Endodermal cell (in vitro differentiated cells): ENCODE data around the gene PTPN5. TPM values are rescaled to one million over a fixed set of nuclear protein-coding genes. Genes with fewer than 3 reads are reported as not detected.

Experiments
- DNase-seq: peaks from one replicate; pipeline ENCODE4 v3.0.0-alpha.2; 2017
- H3K27ac ChIP-seq: 2 replicates; pipeline ENCODE4 v1.5.1; 2013; ENCODE audit warnings: mild to moderate bottlenecking, low read depth, low read length, moderate library complexity
- H3K27me3 ChIP-seq: 2 replicates; pipeline ENCODE4 v1.6.1; 2013; ENCODE audit warnings: mild to moderate bottlenecking, low read length, moderate library complexity; ENCODE audit not compliant: insufficient read depth, control insufficient read depth, poor library complexity, severe bottlenecking
- H3K36me3 ChIP-seq: 2 replicates; pipeline ENCODE4 v1.7.0; 2013; ENCODE audit warnings: mild to moderate bottlenecking, low read length, moderate library complexity; ENCODE audit not compliant: control insufficient read depth, insufficient read depth
- H3K4me1 ChIP-seq: one replicate; pipeline ENCODE4 v1.7.0; 2013; ENCODE audit warnings: low read length; ENCODE audit not compliant: control insufficient read depth, insufficient read depth
- H3K4me3 ChIP-seq: 2 replicates; pipeline ENCODE4 v1.5.1; 2013; ENCODE audit warnings: mild to moderate bottlenecking, low read length, moderate library complexity
- H3K9ac ChIP-seq: 2 replicates; pipeline ENCODE4 v1.6.1; 2013; ENCODE audit warnings: mild to moderate bottlenecking, low read length, moderate library complexity; ENCODE audit not compliant: poor library complexity, severe bottlenecking; ENCODE audit errors: extremely low read depth
- H3K9me3 ChIP-seq: 2 replicates; pipeline ENCODE4 v1.6.1; 2013; ENCODE audit warnings: mild to moderate bottlenecking, low read length, moderate library complexity; ENCODE audit not compliant: control insufficient read depth
- H3K27ac Mint-ChIP-seq: 2 replicates; pipeline ENCODE4 v1.8.0; 2020; ENCODE audit warnings: mixed read lengths
- H3K27me3 Mint-ChIP-seq: 2 replicates; pipeline ENCODE4 v1.8.0; 2021; ENCODE audit warnings: mild to moderate bottlenecking, mixed read lengths; ENCODE audit not compliant: insufficient read depth
- H3K36me3 Mint-ChIP-seq: 2 replicates; pipeline ENCODE4 v1.8.0; 2020; ENCODE audit warnings: low read depth, mixed read lengths
- H3K4me1 Mint-ChIP-seq: 2 replicates; pipeline ENCODE4 v1.8.0; 2020; ENCODE audit warnings: mixed read lengths
- H3K4me3 Mint-ChIP-seq: 2 replicates; pipeline ENCODE4 v1.8.0; 2020; ENCODE audit warnings: mild to moderate bottlenecking, moderate library complexity, mixed read lengths
- H3K9me3 Mint-ChIP-seq: 2 replicates; pipeline ENCODE4 v1.8.0; 2020; ENCODE audit warnings: mild to moderate bottlenecking, mixed read lengths
- WGBS, 2 experiments: methylation state at CpG; one replicate each; pipeline versions ENCODE4 v1.1.5 to v1.1.7; 2013; ENCODE audit warnings: missing lambda C conversion rate in 2 of 2, mixed read lengths in 1 of 2; ENCODE audit not compliant: insufficient coverage in 1 of 2, insufficient read length in 1 of 2; 5-methylcytosine and 5-hydroxymethylcytosine counted together
- total RNA-seq, 2 donors: library from RNA; stranded (reverse); fragmentation: NEBNext Ultra II Directional in 1 of 2; extraction: Animal tissue kit (Norgen Biotek cat#: 25700) in 1 of 2; gene quantifications; 2 replicates in 1 of 2; 3 replicates in 1 of 2; pipeline ENCODE4 v1.2.1, GENCODE V29; 2021
- TF ChIP-seq, protein P1 (sequence below): fragments of 200-600 bp; sonication (generic); conservative IDR thresholded peaks from 2 replicates; pipeline ENCODE4 v1.5.0; 2021; ENCODE audit warnings: antibody characterized with exemption, mild to moderate bottlenecking

Gene PTPN5
- total RNA-seq, 2 donors from 2014 or later = 27.6 to 51.0 TPM

DNA sequence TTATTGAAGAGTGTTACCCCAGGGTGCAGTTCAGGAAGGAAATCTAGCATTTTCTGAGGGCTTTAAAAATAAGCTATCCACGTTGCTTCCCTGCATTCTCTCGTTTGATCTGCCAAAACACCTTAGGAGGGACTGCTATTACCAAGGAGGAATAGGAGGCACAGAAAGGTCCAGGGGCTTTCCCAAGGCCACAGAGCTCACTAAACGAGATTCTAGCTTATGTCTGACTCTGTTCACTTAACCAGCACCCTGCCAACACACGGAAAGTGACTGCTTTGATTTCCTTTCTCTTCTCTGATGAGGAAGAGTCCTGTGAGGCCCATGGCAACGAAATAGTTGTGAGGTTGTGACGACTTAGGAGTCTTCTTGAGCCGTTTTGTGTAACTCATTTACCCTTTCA, 3.4 kb upstream of the PTPN5 start:
- H3K36me3 Mint-ChIP-seq = peaks cover under 1% of the 10 kb centered on the region
- H3K9me3 ChIP-seq = no peaks in the 10 kb centered on the region
- H3K9ac ChIP-seq = no peak overlapping the region
- H3K27me3 ChIP-seq = peaks cover 41% of the 10 kb centered on the region
- H3K4me3 ChIP-seq = no peak overlapping the region
- no peaks in the 10 kb centered on the region for H3K36me3 ChIP-seq
- H3K27me3 Mint-ChIP-seq = peaks cover 68% of the 10 kb centered on the region
- no peak overlapping the region for H3K27ac Mint-ChIP-seq
- no peak overlapping the region for H3K27ac ChIP-seq
- DNase-seq = peak; percentile 26
- H3K4me3 Mint-ChIP-seq = no peak overlapping the region
- WGBS, 2 experiments = 65 to 71% methylated on average over 3 to 7 of the region's 7 CpGs
- no peaks in the 10 kb centered on the region for H3K4me1 ChIP-seq
- no peaks in the 10 kb centered on the region for H3K9me3 Mint-ChIP-seq
- H3K4me1 Mint-ChIP-seq = peaks cover 28% of the 10 kb centered on the region
- TF ChIP-seq, protein P1, sequence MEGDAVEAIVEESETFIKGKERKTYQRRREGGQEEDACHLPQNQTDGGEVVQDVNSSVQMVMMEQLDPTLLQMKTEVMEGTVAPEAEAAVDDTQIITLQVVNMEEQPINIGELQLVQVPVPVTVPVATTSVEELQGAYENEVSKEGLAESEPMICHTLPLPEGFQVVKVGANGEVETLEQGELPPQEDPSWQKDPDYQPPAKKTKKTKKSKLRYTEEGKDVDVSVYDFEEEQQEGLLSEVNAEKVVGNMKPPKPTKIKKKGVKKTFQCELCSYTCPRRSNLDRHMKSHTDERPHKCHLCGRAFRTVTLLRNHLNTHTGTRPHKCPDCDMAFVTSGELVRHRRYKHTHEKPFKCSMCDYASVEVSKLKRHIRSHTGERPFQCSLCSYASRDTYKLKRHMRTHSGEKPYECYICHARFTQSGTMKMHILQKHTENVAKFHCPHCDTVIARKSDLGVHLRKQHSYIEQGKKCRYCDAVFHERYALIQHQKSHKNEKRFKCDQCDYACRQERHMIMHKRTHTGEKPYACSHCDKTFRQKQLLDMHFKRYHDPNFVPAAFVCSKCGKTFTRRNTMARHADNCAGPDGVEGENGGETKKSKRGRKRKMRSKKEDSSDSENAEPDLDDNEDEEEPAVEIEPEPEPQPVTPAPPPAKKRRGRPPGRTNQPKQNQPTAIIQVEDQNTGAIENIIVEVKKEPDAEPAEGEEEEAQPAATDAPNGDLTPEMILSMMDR = no peak

DNA sequence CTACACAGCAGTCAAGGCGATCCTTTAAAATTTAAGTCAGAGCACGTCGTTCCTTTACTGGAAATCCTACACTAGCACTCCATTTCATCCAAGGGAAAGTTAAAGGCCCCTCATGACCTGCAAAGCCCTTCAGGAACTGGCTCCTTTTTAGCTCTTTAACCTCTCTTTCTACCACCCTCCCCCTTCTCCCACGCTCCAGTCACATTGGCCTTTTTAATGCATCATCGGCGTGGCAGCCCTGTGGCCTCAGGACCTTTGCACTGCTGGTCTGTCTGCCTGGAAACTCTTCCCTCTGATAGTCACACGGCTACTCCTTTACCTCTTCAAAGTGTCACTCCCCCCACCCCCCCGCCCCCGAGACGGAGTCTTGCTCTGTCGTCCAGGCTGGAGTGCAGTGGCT, 1.2 kb upstream of the PTPN5 start:
- TF ChIP-seq, protein P1 = no peak
- DNase-seq = peak; percentile 41
- no peaks in the 10 kb centered on the region for H3K36me3 ChIP-seq
- H3K4me1 ChIP-seq = no peaks in the 10 kb centered on the region
- H3K9me3 Mint-ChIP-seq = no peaks in the 10 kb centered on the region
- peaks cover 45% of the 10 kb centered on the region for H3K27me3 ChIP-seq
- peaks cover 34% of the 10 kb centered on the region for H3K4me1 Mint-ChIP-seq
- H3K27ac ChIP-seq = no peak overlapping the region
- no peaks in the 10 kb centered on the region for H3K9me3 ChIP-seq
- H3K27ac Mint-ChIP-seq = no peak overlapping the region
- H3K4me3 Mint-ChIP-seq = peak overlapping the region; percentile 71
- WGBS, 2 experiments = 64 to 75% methylated on average over 4 to 8 of the region's 11 CpGs
- H3K27me3 Mint-ChIP-seq = peaks cover 72% of the 10 kb centered on the region
- H3K9ac ChIP-seq = no peak overlapping the region
- H3K4me3 ChIP-seq = peak overlapping the region; percentile 84
- H3K36me3 Mint-ChIP-seq = peaks cover 2% of the 10 kb centered on the region

DNA sequence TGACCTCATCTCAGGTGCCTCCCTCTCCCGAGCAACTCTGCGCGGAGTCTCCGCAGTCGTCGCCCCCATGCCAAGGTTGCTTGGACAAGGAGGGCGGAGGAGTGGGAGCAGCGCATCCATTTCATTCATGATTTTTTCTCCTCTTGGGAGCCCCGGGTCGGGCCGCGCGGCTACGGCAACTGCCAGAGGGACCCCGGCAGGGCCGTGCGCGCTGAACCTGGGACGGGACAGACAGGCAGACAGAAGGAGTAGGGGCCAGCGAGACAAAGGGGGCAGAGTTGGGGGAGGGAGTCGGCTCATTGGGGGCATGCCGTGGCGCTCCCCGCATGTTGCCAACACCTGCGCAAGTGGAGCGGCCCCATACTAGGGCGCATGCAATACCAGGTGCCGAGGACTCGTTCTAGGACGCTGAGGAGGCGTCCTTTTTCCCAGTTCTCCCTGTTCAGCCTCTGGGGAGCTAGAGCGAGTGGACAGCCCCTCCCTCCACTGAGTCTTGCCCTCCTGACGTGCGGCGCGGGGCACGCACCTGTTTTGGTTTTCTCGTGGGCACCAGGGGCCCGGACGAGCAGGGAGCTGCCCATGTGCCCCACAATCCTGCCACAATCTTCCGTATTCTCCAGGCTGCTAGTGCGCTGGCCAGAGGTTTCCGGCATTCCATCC, 501 bp upstream of the PTPN5 start:
- no peaks in the 10 kb centered on the region for H3K9me3 Mint-ChIP-seq
- H3K4me1 Mint-ChIP-seq = peaks cover 34% of the 10 kb centered on the region
- H3K27me3 Mint-ChIP-seq = peaks cover 74% of the 10 kb centered on the region
- peak overlapping the region; percentile 74 for H3K27ac Mint-ChIP-seq
- H3K36me3 ChIP-seq = no peaks in the 10 kb centered on the region
- H3K27ac ChIP-seq = no peak overlapping the region
- peak overlapping the region; percentile 25 for H3K9ac ChIP-seq
- H3K27me3 ChIP-seq = peaks cover 45% of the 10 kb centered on the region
- DNase-seq = peak; percentile 79
- no peaks in the 10 kb centered on the region for H3K9me3 ChIP-seq
- peaks cover 2% of the 10 kb centered on the region for H3K36me3 Mint-ChIP-seq
- no peaks in the 10 kb centered on the region for H3K4me1 ChIP-seq
- 1 to 2% methylated on average over 28 to 43 of the region's 43 CpGs for WGBS, 2 experiments
- H3K4me3 Mint-ChIP-seq = peak overlapping the region; percentile 71
- H3K4me3 ChIP-seq = peak overlapping the region; percentile 84
- TF ChIP-seq, protein P1 = no peak
